ENCODE results near the gene AKAP13. TPM values are rescaled to one million over a fixed set of nuclear protein-coding genes. Genes with fewer than 3 reads are reported as not detected.

AKAP13 gene
- total RNA-seq, 1 experiment from 2014 or later = 47.3 TPM

DNA sequence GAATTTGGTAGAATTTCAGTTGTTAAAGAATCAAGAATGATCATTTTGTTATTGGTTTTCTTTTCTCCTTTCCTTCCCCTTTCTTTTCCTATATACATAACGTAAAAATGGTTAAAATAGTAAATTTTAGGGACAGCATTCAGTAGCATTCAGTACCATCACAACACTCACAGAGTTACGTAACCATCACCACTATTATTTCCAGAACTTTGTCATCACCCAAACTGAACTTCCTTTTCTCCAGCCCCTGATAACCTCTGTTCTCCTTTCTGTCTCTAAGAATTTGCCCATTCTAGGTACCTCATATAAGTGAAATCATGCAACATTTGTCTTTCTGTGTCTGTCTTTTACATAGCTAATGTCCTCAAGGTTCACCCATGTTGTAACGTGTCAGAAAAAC lies 165.3 kb downstream of the AKAP13 start:
- Histone ChIP-seq H3K27ac (ENCODE audit: insufficient read length, low read depth, low read length) (no peak overlapping the region), H3K4me2 (ENCODE audit: insufficient read depth, insufficient read length, low read length) (no peak overlapping the region), H3K18ac (ENCODE audit: insufficient read length, low read depth, low read length) (no peak overlapping the region), H2BK5ac (ENCODE audit: insufficient read length, low read length) (no peak overlapping the region), H2BK15ac (ENCODE audit: low read depth, low read length) (no peak overlapping the region), H3K4me1 (ENCODE audit: insufficient read depth, low read length) (no peaks in the 10 kb centered on the region; the same call in 1 of the 2 replicates), H3K9me3 (ENCODE audit: control insufficient read depth, low read depth, low read length) (no peaks in the 10 kb centered on the region), H3K23ac (ENCODE audit: insufficient read length, low read depth, low read length) (no peak overlapping the region), H2BK20ac (ENCODE audit: low read depth, low read length, poor library complexity, severe bottlenecking) (no peak overlapping the region), H2BK120ac (ENCODE audit: low read depth, low read length, poor library complexity, severe bottlenecking) (no peak overlapping the region), H3K14ac (ENCODE audit: insufficient read depth, low read length) (no peak overlapping the region), H2BK12ac (ENCODE audit: insufficient read length, low read depth, low read length) (no peak overlapping the region), H3K4ac (ENCODE audit: low read depth, low read length) (no peak overlapping the region), H4K20me1 (ENCODE audit: control insufficient read depth, insufficient read depth, insufficient read length) (peaks cover 2% of the 10 kb centered on the region), H2AK5ac (ENCODE audit: insufficient read length, low read length) (no peak overlapping the region), H4K5ac (ENCODE audit: insufficient read length, low read depth, low read length) (no peak overlapping the region), H3K9ac (ENCODE audit: extremely low read depth, insufficient read length, low read length) (no peak overlapping the region), H4K91ac (ENCODE audit: insufficient read length, low read depth, low read length) (no peak overlapping the region), H3T11ph (ENCODE audit: low read length) (no peak overlapping the region), H2AFZ (ENCODE audit: low read length) (no peak overlapping the region), H3K79me1 (ENCODE audit: insufficient read depth, low read depth, low read length, poor library complexity, severe bottlenecking) (no peaks in the 10 kb centered on the region), H3K79me2 (ENCODE audit: insufficient read depth, low read length) (no peaks in the 10 kb centered on the region), H3K23me2 (ENCODE audit: insufficient read length, low read depth, low read length, poor library complexity, severe bottlenecking) (no peaks in the 10 kb centered on the region), H4K8ac (replicated peaks; ENCODE audit: insufficient read length, low read depth, low read length) (no peak overlapping the region), H3K56ac (ENCODE audit: insufficient read length, low read depth, low read length) (no peak overlapping the region), H3K27me3 (ENCODE audit: insufficient read depth, low read length) (no peaks in the 10 kb centered on the region; the same call in 1 of the 2 replicates)
- WGBS (ENCODE audit: extremely low coverage, insufficient read length, low lambda C conversion rate) = no CpG with 5 or more reads among the region's 3 CpGs
- Mint-ChIP-seq H3K27ac (no peak overlapping the region), H3K4me3 (no peak overlapping the region), H3K27me3 (ENCODE audit: low read depth) (no peaks in the 10 kb centered on the region), H3K36me3 (ENCODE audit: insufficient read depth in 1 of 3, low read depth in 3 of 3) (peaks cover 0 to 14% (median 4%) of the 10 kb centered on the region in 3 experiments; a peak in 5 of 7 replicates), H3K4me1 (peaks cover 7 to 16% of the 10 kb centered on the region in 2 experiments), H3K9me3 (no peaks in the 10 kb centered on the region)
- no peak for DNase-seq
- TF ChIP-seq, protein P1, sequence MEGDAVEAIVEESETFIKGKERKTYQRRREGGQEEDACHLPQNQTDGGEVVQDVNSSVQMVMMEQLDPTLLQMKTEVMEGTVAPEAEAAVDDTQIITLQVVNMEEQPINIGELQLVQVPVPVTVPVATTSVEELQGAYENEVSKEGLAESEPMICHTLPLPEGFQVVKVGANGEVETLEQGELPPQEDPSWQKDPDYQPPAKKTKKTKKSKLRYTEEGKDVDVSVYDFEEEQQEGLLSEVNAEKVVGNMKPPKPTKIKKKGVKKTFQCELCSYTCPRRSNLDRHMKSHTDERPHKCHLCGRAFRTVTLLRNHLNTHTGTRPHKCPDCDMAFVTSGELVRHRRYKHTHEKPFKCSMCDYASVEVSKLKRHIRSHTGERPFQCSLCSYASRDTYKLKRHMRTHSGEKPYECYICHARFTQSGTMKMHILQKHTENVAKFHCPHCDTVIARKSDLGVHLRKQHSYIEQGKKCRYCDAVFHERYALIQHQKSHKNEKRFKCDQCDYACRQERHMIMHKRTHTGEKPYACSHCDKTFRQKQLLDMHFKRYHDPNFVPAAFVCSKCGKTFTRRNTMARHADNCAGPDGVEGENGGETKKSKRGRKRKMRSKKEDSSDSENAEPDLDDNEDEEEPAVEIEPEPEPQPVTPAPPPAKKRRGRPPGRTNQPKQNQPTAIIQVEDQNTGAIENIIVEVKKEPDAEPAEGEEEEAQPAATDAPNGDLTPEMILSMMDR (conservative IDR thresholded peaks at IDR 0.05) = no peak
